Astrocyte (in vitro differentiated cells and primary cell): ENCODE results near the gene FKBP1C.
"Not testable (repeated sequence)": the region's sequence is repeated elsewhere in the genome, so short reads cannot be mapped to it uniquely, and the experiment has no call there.

ENCODE experiments used
- EZH2 ChIP-seq: IDR thresholded peaks from 2 replicates; pipeline ENCODE4 v1.6.1; 2012; ENCODE audit warnings: mild to moderate bottlenecking, low read length, inconsistent platforms; ENCODE audit not compliant: insufficient read depth
- TF ChIP-seq, protein P1 (sequence below): IDR thresholded peaks from 2 replicates; pipeline ENCODE4 v1.5.1; 2011; ENCODE audit warnings: low read depth, mild to moderate bottlenecking, inconsistent platforms, low read length, moderate library complexity; ENCODE audit not compliant: insufficient read depth

GRCh38 chr6:63230511-63230910 lies 19.2 kb downstream of the FKBP1C start:
- TF ChIP-seq, protein P1, sequence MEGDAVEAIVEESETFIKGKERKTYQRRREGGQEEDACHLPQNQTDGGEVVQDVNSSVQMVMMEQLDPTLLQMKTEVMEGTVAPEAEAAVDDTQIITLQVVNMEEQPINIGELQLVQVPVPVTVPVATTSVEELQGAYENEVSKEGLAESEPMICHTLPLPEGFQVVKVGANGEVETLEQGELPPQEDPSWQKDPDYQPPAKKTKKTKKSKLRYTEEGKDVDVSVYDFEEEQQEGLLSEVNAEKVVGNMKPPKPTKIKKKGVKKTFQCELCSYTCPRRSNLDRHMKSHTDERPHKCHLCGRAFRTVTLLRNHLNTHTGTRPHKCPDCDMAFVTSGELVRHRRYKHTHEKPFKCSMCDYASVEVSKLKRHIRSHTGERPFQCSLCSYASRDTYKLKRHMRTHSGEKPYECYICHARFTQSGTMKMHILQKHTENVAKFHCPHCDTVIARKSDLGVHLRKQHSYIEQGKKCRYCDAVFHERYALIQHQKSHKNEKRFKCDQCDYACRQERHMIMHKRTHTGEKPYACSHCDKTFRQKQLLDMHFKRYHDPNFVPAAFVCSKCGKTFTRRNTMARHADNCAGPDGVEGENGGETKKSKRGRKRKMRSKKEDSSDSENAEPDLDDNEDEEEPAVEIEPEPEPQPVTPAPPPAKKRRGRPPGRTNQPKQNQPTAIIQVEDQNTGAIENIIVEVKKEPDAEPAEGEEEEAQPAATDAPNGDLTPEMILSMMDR: not testable (repeated sequence)
- not testable (repeated sequence) for TF ChIP-seq EZH2
